ENCODE measurements around the gene ZNF175. TPM values are rescaled to one million over a fixed set of nuclear protein-coding genes. Genes with fewer than 3 reads are reported as not detected.

Gene ZNF175
- total RNA-seq, 2 experiments from 2014 or later: 6.6 to 8.0 TPM

- DNase-seq (no peak), ATAC-seq (no peak)
- Mint-ChIP-seq H3K4me1 (ENCODE audit: low read depth) (no peaks in the 10 kb centered on the region), H3K4me3 (no peak overlapping the region), H3K9me3 (peaks cover 3% of the 10 kb centered on the region), H3K27me3 (peaks cover 13% of the 10 kb centered on the region), H3K27ac (no peak overlapping the region), H3K36me3 (ENCODE audit: low read depth) (no peaks in the 10 kb centered on the region)
- POLR2A ChIA-PET: no interaction called here
- intact Hi-C loops (cut with micrococcal nuclease): no loop called here
- TF ChIP-seq, protein P1, sequence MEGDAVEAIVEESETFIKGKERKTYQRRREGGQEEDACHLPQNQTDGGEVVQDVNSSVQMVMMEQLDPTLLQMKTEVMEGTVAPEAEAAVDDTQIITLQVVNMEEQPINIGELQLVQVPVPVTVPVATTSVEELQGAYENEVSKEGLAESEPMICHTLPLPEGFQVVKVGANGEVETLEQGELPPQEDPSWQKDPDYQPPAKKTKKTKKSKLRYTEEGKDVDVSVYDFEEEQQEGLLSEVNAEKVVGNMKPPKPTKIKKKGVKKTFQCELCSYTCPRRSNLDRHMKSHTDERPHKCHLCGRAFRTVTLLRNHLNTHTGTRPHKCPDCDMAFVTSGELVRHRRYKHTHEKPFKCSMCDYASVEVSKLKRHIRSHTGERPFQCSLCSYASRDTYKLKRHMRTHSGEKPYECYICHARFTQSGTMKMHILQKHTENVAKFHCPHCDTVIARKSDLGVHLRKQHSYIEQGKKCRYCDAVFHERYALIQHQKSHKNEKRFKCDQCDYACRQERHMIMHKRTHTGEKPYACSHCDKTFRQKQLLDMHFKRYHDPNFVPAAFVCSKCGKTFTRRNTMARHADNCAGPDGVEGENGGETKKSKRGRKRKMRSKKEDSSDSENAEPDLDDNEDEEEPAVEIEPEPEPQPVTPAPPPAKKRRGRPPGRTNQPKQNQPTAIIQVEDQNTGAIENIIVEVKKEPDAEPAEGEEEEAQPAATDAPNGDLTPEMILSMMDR (IDR thresholded peaks at IDR 0.05): no peak
- CTCF ChIA-PET: interaction anchor here (1.1 kb wide), 1 partner anchor 22 kb away, joined by 3 read pairs; no protein-coding TSS in a partner anchor
These were observed 61.0 kb downstream of the ZNF175 start for GRCh38 chr19:51632126-51632525.

GRCh38 chr19:51637362-51637978 is 66.4 kb downstream of the ZNF175 start:
- ATAC-seq (no peak), DNase-seq (no peak)
- ChIA-PET CTCF (interaction anchor here (0.6 to 2.3 kb wide), 15 partner anchors 18 to 389 kb away, joined by 3 to 16 read pairs (median 4); no protein-coding TSS in a partner anchor), POLR2A (interaction anchor here (1.5 kb wide), 1 partner anchor 20 kb away, joined by 3 read pairs; no protein-coding TSS in a partner anchor)
- Mint-ChIP-seq H3K4me3 (no peak overlapping the region), H3K27ac (no peak overlapping the region), H3K4me1 (ENCODE audit: low read depth) (no peaks in the 10 kb centered on the region), H3K9me3 (peaks cover 3% of the 10 kb centered on the region), H3K36me3 (ENCODE audit: low read depth) (no peaks in the 10 kb centered on the region), H3K27me3 (peaks cover 26% of the 10 kb centered on the region)
- intact Hi-C loops (cut with micrococcal nuclease): no loop called here
- TF ChIP-seq, protein P1 (IDR thresholded peaks at IDR 0.05): peak; percentile 65

GRCh38 chr19:51639916-51640315 is 68.8 kb downstream of the ZNF175 start:
- no peaks in the 10 kb centered on the region for H3K36me3 Mint-ChIP-seq (ENCODE audit: low read depth)
- TF ChIP-seq, protein P1 (IDR thresholded peaks at IDR 0.05): no peak
- DNase-seq: no peak
- CTCF ChIA-PET: interaction anchor here (0.8 to 1.3 kb wide), 7 partner anchors 14 to 200 kb away, joined by 3 to 5 read pairs (median 4); no protein-coding TSS in a partner anchor
- intact Hi-C loops (cut with micrococcal nuclease): no loop called here
- POLR2A ChIA-PET: no interaction called here
- H3K9me3 Mint-ChIP-seq: peaks cover 3% of the 10 kb centered on the region
- peaks cover 37% of the 10 kb centered on the region for H3K27me3 Mint-ChIP-seq
- H3K27ac Mint-ChIP-seq: no peak overlapping the region
- H3K4me1 Mint-ChIP-seq (ENCODE audit: low read depth): no peaks in the 10 kb centered on the region
- H3K4me3 Mint-ChIP-seq: no peak overlapping the region
- no peak for ATAC-seq

- Mint-ChIP-seq H3K9me3 (peaks cover 3% of the 10 kb centered on the region), H3K27ac (no peak overlapping the region), H3K36me3 (ENCODE audit: low read depth) (no peaks in the 10 kb centered on the region), H3K4me3 (no peak overlapping the region), H3K27me3 (peaks cover 37% of the 10 kb centered on the region), H3K4me1 (ENCODE audit: low read depth) (no peaks in the 10 kb centered on the region)
- intact Hi-C loops (cut with micrococcal nuclease): no loop called here
- ChIA-PET CTCF (interaction anchor here (0.8 to 1.3 kb wide), 8 partner anchors 14 to 201 kb away, joined by 3 to 4 read pairs (median 3); no protein-coding TSS in a partner anchor), POLR2A (no interaction called here)
- ATAC-seq (no peak), DNase-seq (no peak)
- TF ChIP-seq, protein P1 (IDR thresholded peaks at IDR 0.05): no peak
These were observed 69.3 kb downstream of the ZNF175 start for GRCh38 chr19:51640386-51640785.

- TF ChIP-seq, protein P1 (IDR thresholded peaks at IDR 0.05): no peak
- ChIA-PET POLR2A (interaction anchor here (0.6 kb wide), 1 partner anchor 207 kb away, joined by 4 read pairs; no protein-coding TSS in a partner anchor), CTCF (interaction anchor here (1.2 kb wide), 1 partner anchor 20 kb away, joined by 3 read pairs; no protein-coding TSS in a partner anchor)
- Mint-ChIP-seq H3K27me3 (peaks cover 37% of the 10 kb centered on the region), H3K4me1 (ENCODE audit: low read depth) (no peaks in the 10 kb centered on the region), H3K4me3 (no peak overlapping the region), H3K27ac (no peak overlapping the region), H3K9me3 (peaks cover 3% of the 10 kb centered on the region), H3K36me3 (ENCODE audit: low read depth) (no peaks in the 10 kb centered on the region)
- DNase-seq (no peak), ATAC-seq (no peak)
- intact Hi-C loops (cut with micrococcal nuclease): no loop called here
These were observed 70.6 kb downstream of the ZNF175 start for GRCh38 chr19:51641648-51642047.
